T47D (cell line): Measurements from ENCODE around the gene FGD5.
A peak's percentile ranks its signal among the peaks of the same experiment; 100 is the strongest.

Source experiments
- DNase-seq, 2 experiments: peaks; one replicate each; pipeline versions ENCODE4 v3.0.0 to v3.0.0-alpha.2; 2011 to 2012; ENCODE audit warnings: low read depth in 1 of 2, low spot score in 1 of 2
- JUND ChIP-seq: IDR thresholded peaks from 2 replicates; pipeline ENCODE4 v1.6.1; 2012; ENCODE audit warnings: low read depth
- in situ Hi-C: cut with HindIII; loops from 2 replicates; pipeline ENCODE4 v1.10.0; 2016; ENCODE audit warnings: low sequenced_read_pairs, low pct_unique_long_range_greater_than_20kb

FGD5 gene

DNA sequence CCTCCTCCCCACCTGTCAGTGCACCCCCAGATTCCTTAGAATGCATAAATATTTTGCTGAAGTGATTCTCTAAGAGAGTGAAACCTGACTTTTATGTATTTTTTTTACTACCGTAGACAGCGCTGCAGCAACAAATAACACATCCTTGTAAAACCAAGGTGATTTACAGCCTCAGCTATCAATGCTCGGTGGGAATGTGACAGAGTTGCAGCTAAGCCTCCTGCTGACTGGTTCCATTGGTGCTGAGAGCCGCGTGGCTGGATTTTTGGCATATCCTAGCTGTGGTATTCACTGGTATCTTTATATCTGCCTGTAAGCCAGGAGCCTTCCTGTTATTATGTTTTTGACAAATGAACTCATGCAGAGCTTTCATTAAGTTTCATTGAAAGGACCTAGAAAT lies 11.0 kb downstream of the FGD5 start:
- no peak; the same call in 1 of the 2 replicates for TF ChIP-seq JUND
- DNase-seq, result peak; percentile 75 to 79
- in situ Hi-C loops, result no loop called here

GRCh38 chr3:14831916-14832450 lies 13.2 kb downstream of the FGD5 start:
- in situ Hi-C loops, result no loop called here
- TF ChIP-seq JUND, result no peak
- DNase-seq, result no peak

DNA sequence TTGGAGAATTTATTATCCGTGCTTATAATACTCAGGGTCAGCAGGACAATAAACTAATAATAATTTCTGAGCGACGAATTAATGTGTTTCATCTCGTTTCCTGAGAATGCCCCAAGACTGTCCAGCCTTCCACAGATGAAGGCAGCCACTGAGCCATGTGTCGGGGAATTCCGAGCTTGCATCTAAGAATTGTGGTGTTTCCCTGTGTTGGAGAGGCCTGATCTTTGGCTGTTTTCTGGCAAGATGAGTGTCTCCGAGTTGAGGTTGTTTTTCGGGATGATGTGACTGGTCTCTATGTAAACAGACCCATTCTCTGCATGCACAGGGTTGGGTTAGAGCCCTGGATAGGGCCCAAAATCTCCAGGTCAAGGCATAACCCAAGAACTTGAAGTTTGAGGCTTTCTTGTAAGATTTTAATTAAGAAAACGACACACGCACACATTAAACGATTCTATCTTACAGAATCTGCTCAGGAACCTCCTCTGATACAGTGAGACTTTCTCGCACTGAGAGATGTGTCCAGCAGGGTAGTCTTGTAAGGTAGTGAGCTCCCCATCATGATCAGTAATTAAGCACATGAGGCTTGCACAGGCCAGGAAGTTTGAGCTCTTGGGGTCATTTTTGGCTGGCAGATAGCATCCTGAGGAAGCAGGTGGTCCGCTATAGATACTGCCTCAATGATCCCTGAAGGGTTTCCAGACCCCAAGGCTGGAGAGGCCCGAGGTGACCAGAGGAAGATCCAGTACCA lies 14.4 kb downstream of the FGD5 start:
- in situ Hi-C loops, result no loop called here
- no peak for TF ChIP-seq JUND
- DNase-seq, result no peak

DNA sequence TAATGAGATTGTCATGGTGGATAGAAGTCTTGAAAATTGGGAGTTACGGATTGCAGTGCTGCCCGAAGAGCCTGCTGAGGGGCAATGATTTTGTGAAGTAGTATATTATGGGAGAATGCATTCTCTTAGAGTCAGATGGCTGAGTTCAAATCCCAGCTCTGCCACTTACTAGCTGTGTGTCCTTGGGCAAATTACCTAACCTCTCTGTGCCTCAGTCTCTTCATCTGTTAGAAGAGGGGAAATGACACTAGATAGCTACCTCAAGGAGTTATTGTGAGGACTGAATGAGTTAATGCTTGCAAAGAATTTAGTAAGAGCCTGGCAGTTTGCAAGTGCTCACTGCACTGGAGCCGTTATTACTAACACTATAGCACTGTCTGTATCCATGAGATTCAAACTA lies 15.4 kb downstream of the FGD5 start:
- in situ Hi-C loops, result no loop called here
- TF ChIP-seq JUND, result no peak
- DNase-seq, result no peak

GRCh38 chr3:14834807-14835466 lies 16.2 kb downstream of the FGD5 start:
- TF ChIP-seq JUND, result no peak
- no peak for DNase-seq
- in situ Hi-C loops, result no loop called here

DNA sequence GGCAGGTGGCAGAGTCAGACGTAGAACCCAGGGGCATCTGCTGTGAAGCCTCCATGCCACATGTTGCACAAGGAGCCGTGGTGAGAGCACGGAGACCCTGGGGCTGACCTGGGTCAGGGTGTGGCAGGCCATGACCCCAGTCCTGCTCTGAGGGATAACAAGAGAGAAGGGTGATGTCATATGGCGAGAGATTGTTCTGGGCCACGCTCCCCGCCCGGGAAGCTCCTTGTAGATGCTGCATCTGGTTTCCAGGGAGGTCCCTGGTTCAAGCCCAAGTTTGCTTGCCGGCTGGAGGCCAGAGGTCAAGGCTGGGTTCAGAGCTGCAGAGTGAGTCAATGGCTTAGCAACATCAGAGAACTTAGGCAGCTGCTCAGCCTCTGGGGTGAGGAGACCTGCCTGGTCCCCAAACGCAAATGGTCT lies 17.3 kb downstream of the FGD5 start:
- DNase-seq, result no peak
- TF ChIP-seq JUND, result no peak
- in situ Hi-C loops, result no loop called here

GRCh38 chr3:14837186-14837877 lies 18.6 kb downstream of the FGD5 start:
- in situ Hi-C loops, result no loop called here
- DNase-seq, result no peak
- no peak for TF ChIP-seq JUND

DNA sequence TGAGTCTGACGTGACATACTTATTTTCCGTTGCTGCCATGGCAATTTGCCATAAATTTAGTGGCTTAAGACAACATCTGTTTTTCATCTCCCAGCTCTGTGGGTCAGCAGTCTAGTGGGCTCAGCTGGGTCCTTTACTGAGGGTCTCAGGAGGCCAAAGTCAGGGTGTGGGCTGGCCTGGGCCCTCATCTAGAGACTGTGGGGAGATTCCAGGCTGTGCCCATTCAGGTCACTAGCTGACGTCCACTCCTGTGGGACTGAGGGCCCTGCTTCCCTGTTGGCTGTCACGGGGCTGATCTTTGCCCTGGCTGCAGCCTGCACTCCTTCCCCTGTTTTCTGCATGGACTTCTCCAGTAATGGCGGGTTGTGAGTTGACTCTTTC lies 19.1 kb downstream of the FGD5 start:
- no peak for DNase-seq
- no peak for TF ChIP-seq JUND
- in situ Hi-C loops, result no loop called here

GRCh38 chr3:14839236-14839635 lies 20.5 kb downstream of the FGD5 start:
- no peak for TF ChIP-seq JUND
- in situ Hi-C loops, result no loop called here
- peak in 1 of 2 experiments; percentile 43 for DNase-seq

- in situ Hi-C loops, result no loop called here
- no peak for DNase-seq
- TF ChIP-seq JUND, result no peak
Measured at GRCh38 chr3:14841836-14842235, 23.1 kb downstream of the FGD5 start.

DNA sequence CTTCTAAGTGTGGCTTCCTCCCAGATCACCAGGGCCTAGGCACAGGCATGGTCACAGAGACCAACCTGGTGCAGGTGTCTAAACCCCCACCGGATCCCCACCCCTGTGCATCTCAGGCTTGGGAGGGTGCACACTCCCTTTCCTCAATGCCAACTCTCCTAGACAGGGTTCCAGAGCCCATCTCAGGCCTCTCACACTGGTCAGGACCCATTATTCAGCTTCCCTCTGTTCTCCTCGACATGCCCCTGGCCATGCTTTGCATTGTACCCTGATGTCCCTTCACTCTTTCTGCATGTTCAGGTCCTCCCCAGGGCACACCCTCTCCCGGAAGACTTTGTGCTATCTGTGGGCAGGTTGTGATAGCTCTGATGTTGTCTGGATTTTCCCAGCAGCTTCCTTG lies 23.5 kb downstream of the FGD5 start:
- no peak for DNase-seq
- in situ Hi-C loops, result no loop called here

DNA sequence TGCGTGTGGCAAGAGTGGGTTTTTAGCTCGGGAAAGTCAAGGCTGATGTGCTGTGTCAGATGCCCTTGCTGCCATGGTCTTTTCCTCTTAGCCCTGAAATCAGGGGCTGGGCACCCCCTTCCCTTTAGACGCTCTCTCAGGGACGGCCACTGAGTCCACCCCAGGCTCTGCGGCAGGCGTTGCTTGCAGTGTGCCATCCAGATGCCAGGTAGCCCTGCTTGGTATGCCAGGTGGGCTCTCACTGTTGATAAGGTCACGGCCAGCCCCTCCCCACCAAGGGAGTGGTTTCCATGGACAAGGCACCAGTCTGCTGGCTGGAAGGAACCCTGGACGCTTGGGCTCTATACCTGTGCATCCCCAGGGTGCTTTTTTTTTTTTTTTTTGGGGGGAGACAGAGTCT lies 24.6 kb downstream of the FGD5 start:
- TF ChIP-seq JUND, result no peak
- in situ Hi-C loops, result no loop called here
- no peak for DNase-seq

More for the DNA sequence above, 23.5 kb downstream of the FGD5 start:
- no peak for TF ChIP-seq JUND

DNA sequence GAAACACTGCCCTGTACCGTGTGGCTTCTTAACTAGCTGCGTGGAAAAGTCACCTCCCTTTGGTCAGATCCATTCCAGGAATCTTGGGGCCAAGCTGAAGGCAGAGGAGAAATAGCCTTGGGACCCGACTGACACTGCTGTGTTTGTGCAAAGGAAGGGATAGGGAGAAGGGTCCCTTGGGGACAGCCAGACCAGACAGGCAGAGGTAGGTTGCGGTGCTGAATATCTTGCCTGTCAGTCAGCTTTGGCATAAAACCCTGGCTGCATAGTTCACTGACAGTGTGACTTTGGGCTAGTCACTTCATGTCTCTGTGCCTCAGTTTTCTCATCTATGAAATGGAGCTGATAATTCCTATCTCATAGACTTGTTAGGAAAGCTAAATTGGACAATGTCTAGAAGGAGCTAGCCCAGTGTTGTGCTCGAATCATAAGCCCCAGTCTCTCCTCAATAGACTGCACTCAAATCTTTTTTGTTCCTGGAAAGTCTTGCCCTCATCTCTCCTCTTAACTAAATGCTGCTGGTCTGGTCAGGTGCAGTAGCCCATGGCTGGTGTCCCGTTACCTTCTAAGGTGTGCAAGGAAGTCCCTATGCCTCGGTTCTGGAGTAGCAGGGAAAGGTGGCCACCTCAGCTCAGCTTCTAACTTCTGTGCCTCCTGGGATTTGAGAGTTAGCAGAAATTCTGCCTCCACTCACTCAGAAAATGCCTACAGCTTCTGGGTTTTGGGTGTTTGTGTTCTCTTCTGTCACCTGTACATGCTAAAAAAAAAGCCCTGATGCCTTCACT lies 25.8 kb downstream of the FGD5 start:
- no peak for TF ChIP-seq JUND
- DNase-seq, result no peak
- in situ Hi-C loops, result no loop called here
